HG02884 (cell line): ENCODE results near the gene HOXC4.
"Not testable (repeated sequence)": the region's sequence is repeated elsewhere in the genome, so short reads cannot be mapped to it uniquely, and the experiment has no call there.

ENCODE experiments used
- ATAC-seq: cut with Tn5 transposase; IDR thresholded peaks from one replicate; pipeline ENCODE4 v1.9.1; 2021; ENCODE audit warnings: mild to moderate bottlenecking, moderate library complexity; ENCODE audit not compliant: unreplicated experiment

Gene HOXC4

DNA sequence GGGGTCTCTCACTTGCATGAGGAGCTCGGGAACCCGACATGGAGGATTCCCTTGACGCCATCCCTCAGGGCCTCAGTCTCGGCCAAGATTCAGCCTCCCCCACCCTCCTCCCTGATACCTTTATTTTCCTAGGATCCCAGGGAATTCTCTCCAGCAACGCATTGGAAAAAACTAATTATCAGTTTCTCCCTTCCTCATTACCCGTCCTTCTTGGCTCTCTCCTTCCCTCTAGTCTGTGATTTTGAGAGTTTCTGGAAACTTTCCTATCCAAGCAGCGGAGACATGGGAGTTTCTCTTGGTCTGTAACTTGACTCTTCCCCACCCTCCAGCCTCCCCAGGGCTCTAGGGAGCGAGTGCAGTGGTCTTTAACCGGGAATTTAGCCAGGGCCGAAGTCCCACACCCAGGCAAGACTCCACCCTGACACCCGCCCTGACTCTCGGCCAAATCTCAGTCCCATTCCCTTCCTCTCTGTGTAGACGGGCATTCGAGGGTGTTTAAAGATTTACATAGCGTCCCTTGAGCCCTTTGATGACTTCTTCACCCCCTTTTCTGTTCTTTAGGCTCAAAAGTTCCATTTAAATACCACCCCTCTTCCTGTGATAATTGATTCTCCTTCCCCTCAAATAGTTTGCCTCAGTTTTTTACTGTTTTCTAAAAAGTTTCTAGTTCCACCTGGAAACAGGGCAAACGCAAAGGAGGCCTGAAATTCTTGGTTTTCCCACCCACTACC is 14.1 kb upstream of the HOXC4 start:
- no peak for ATAC-seq

- ATAC-seq = no peak
Measured at GRCh38 chr12:54040148-54040494, 13.5 kb upstream of the HOXC4 start.

DNA sequence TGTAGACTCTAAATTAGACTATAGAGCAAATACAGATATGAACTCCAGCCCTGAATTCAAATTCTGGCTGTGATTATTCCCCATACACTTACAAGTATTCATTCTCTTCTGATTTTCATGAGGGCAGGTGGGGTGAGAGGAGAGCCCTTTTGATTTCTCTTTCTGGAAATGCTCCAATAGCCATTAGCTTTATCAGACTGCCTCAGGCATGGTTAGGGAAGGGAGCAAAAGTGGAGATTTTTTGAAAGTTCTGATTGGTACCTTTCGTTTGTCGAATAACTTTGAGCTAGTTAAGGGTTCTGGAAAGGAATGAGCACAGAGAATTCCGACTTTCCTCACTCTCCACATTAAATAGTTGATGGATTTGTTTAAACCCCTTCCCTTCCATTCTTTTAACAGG is 13.0 kb upstream of the HOXC4 start:
- ATAC-seq = no peak

- no peak for ATAC-seq
Measured at GRCh38 chr12:54041097-54041690, 12.4 kb upstream of the HOXC4 start.

DNA sequence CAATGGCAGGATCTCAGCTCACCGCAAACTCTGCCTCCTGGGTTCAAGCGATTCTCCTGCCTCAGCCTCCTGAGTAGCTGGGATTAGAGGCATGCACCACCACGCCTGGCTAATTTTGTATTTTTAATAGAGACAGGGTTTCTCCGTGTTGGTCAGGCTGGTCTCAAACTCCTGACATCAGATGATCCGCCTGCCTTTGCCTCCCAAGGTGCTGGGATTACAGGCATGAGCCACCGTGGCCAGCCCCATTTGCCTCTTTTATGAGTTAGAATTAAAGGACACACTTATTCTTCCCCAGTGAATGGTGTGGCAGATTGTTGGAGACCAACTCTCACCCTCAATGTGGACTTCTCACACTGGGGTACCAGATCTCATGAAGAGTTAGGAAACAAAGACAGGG is 11.6 kb upstream of the HOXC4 start:
- not testable (repeated sequence) for ATAC-seq

- no peak for ATAC-seq
Measured at GRCh38 chr12:54042970-54043853, 10.4 kb upstream of the HOXC4 start.

DNA sequence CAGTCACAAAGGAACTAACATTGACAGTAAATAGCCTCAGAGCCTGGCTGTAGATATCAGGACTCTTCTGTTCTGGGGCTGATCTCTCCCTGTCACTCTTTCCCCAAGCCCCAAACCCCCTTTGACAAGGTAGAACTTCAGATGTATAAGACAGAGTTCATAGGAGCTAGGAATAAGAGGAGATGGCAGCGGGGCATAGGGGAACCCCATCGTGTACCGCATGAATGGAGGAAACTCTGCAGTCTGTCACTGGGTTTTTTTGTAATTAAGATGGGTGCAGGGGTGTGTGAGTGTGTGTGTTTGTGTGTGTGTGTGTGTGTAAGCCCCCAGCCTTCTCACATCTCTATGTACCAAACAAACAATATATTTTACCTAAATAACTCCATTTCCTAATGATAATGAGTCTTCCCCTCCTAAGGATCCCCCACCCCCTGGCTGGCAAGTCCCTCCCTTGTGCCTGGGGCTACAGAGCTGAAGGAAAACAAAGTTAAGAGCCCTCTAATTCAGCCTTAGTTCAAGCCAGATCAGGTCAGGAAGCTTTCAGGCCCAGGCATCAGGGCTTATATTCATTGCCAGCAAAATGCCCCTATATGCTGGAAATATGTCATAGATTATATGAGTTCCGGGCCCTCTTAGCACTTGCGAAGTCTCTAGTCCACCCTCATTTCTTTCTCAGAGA is 9.1 kb upstream of the HOXC4 start:
- ATAC-seq = no peak

GRCh38 chr12:54045401-54045800 is 8.2 kb upstream of the HOXC4 start:
- no peak for ATAC-seq

- no peak for ATAC-seq
Measured at GRCh38 chr12:54045868-54046521, 7.6 kb upstream of the HOXC4 start.

- ATAC-seq = no peak
Measured at GRCh38 chr12:54046809-54047159, 6.9 kb upstream of the HOXC4 start.

GRCh38 chr12:54047160-54047963 is 6.3 kb upstream of the HOXC4 start:
- no peak for ATAC-seq

DNA sequence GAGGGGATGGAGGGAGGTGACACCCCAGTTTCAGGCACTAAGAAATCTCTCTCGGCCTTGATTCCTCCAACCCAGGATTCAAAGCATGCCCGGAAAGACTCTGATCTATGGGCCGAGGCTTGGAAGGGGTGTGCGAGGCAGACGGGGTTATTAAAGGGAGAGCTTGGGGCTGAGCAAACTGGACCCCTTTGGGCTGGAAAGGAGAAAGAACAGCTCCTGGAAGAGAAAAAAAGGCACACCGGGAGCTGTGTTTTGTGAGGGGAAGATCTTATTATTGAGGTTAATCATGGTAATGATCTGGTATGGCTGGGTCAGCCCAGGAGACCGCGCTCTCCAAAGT is 5.7 kb upstream of the HOXC4 start:
- no peak for ATAC-seq

GRCh38 chr12:54048406-54049093 is 5.1 kb upstream of the HOXC4 start:
- no peak for ATAC-seq

GRCh38 chr12:54049108-54049507 is 4.5 kb upstream of the HOXC4 start:
- no peak for ATAC-seq

GRCh38 chr12:54050482-54050810 is 3.2 kb upstream of the HOXC4 start:
- ATAC-seq = no peak

DNA sequence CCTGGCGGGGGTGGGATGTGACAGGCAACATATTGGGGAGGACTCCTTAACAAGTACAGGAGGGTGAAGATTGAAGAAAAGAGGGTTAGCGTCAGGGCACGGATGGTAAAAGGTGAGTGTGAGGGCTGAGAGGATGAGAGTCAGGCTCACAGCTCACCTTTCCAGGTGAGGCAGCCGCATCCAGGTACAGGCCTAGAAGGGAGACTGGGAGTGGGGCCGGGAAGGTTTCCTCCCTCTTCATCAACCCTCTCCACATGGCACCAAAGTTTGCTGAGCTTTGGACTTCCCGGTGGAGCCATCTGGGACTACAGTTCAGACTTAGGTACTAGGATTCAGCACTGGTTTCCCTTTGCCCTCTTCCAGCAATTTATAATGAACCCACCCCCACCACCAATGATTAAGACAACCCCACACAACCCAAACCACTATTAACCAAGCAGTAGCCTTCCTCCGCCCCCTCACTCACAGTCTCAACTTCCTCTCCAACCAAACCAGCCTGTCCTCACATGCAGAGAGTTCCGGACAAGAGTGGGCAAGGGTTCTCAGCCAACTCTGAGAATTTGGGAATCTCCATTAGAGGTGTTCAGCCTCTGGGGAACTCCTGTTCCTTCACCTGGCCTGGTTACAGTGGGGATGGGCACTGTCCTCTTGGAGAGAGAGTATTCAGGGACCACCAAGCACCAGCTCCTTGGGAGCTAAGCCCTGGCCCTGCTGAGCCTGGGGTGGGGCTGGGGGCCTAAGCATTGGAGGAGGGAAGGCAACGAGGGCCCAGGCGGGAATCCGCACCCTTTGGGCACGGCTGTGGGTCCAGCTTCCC is 2.4 kb upstream of the HOXC4 start:
- no peak for ATAC-seq

GRCh38 chr12:54051874-54052437 is 1.7 kb upstream of the HOXC4 start:
- no peak for ATAC-seq

GRCh38 chr12:54052438-54053002 is 1.1 kb upstream of the HOXC4 start:
- no peak for ATAC-seq
